NB4 (cell line): Measurements from ENCODE around the gene MAGIX.

Experiments
- CTCF ChIP-seq: IDR thresholded peaks from one replicate; pipeline ENCODE4 v1.5.1; 2012; ENCODE audit warnings: low read depth, low read length
- TF ChIP-seq, protein P1 (sequence below): IDR thresholded peaks from 2 replicates; pipeline ENCODE4 v1.6.1; 2011; ENCODE audit warnings: low read depth, low read length

GRCh38 chrX:49160908-49161307 lies 1.6 kb upstream of the MAGIX start:
- no peak for TF ChIP-seq CTCF
- TF ChIP-seq, protein P1, sequence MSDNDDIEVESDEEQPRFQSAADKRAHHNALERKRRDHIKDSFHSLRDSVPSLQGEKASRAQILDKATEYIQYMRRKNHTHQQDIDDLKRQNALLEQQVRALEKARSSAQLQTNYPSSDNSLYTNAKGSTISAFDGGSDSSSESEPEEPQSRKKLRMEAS = no peak
